Measurements from ENCODE around the gene ITPR3.

ITPR3 gene

DNA sequence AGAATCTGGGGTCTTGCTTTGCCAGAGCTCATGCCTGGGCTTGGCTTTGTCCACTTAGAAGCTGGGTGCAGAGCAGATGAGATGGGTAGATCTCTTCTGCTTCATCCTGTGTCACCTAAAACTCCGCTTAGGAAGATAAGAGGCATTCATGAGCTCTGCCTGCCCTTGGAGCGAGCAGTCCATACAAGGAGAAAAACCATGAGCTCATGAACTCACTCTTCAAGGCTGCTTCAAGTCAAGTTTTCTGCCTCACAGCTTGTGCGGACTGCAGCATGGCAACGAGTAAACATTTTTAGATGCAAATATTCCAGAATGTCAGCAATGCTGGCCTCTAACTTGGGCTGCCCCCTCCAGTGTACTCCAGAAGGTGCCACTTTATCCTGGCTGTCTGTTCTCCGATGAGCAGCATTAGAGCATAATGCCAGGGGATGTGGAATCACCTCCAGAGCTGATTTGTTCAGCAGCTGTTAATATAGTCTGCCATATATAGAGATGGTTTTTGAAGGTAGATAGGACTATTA lies 101.0 kb downstream of the ITPR3 start:
- Histone ChIP-seq H3K4me3 (replicated peaks; ENCODE audit: low read depth, low read length) (no peak overlapping the region), H3K27me3 (replicated peaks; ENCODE audit: control insufficient read depth, insufficient read depth, low read length) (peaks cover 2% of the 10 kb centered on the region), H3K36me3 (ENCODE audit: control insufficient read depth, insufficient read depth, low read length) (no peaks in the 10 kb centered on the region)
- DNase-seq (ENCODE audit: extremely low read depth, insufficient read length): no peak
- TF ChIP-seq, protein P1, sequence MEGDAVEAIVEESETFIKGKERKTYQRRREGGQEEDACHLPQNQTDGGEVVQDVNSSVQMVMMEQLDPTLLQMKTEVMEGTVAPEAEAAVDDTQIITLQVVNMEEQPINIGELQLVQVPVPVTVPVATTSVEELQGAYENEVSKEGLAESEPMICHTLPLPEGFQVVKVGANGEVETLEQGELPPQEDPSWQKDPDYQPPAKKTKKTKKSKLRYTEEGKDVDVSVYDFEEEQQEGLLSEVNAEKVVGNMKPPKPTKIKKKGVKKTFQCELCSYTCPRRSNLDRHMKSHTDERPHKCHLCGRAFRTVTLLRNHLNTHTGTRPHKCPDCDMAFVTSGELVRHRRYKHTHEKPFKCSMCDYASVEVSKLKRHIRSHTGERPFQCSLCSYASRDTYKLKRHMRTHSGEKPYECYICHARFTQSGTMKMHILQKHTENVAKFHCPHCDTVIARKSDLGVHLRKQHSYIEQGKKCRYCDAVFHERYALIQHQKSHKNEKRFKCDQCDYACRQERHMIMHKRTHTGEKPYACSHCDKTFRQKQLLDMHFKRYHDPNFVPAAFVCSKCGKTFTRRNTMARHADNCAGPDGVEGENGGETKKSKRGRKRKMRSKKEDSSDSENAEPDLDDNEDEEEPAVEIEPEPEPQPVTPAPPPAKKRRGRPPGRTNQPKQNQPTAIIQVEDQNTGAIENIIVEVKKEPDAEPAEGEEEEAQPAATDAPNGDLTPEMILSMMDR (IDR thresholded peaks at IDR 0.05; ENCODE audit: insufficient read depth, low read length, poor library complexity, severe bottlenecking): no peak

DNA sequence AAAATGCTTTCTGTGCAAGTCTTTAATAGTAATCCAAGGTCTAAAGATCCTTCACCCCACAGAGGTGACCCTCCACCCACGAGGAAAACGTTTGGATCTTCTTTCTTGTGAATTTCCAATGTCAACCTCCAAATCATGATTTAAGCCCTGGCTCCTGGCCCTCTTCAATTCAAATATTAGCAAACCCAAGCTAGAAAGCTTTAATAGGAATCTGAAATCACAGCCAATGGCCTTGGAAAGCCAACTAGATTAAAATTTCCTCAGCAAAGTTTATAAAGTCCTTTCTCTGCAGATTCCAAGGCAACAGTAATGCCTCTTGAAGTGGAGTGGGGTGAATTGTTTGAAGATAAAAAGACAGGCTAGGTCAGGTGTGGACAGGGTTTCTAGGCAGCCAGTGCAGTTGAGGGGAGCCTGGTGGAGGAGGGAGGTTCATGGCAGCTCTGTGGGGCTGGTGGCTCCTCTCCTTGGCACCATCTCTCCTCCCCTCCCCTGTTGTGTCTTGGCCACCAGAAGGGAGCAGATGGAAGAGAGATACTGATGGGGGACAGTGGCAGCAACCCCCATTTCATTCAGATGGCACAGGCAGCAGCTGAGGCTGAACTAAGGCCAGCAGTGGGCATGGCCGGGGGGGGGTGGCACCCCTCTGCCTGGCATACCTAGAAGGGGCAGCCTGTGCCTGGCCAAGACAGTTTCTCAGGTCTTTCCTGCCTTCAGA lies 102.4 kb downstream of the ITPR3 start:
- DNase-seq (ENCODE audit: extremely low read depth, insufficient read length): no peak
- Histone ChIP-seq H3K27me3 (replicated peaks; ENCODE audit: control insufficient read depth, insufficient read depth, low read length) (peaks cover 2% of the 10 kb centered on the region), H3K36me3 (ENCODE audit: control insufficient read depth, insufficient read depth, low read length) (no peaks in the 10 kb centered on the region), H3K4me3 (replicated peaks; ENCODE audit: low read depth, low read length) (no peak overlapping the region)
- TF ChIP-seq, protein P1 (IDR thresholded peaks at IDR 0.05; ENCODE audit: insufficient read depth, low read length, poor library complexity, severe bottlenecking): no peak

DNA sequence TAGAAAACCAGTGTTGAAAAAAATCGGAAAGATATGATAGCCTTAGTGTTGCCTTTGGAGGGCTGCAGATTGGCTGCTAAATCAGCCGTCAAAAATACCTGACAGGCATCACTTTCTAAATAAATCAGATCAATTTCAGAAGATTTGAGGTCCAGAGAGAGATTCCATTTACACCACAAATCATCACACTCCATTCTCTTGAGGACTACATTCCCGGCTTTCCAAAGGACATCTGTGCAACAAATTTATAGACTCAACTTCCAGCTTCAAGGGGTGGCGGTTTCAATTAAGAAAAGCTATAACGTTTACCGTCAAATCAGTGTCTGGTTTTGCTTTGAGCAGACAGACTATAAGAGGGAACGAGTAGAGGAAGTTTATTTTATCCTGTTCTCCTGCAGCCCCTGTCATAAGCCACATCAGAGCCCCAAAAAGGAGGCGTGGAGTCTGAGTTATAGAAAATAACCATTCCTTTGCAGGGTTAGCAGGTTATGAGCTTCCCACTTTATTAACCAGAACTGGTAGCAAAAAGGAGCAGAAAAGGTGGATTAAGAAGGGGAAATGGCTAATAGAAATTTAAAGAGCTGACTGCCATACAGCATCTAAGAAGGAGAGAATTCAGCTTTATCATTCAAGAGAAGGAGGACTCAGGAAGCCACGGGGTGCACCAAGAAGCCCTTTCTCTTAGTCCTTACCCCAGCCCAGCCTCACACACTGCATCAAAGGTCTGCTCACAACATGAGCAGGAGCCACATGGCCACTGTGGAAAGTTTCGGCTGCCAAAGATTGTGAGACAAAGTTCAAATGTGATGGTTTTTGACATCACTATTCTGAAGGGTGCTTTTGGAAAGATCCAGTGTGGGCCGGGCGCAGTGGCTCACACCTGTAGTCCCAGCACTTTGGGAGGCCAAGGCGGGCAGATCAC lies 103.2 kb downstream of the ITPR3 start:
- H3K27me3 ChIP-seq (replicated peaks; ENCODE audit: control insufficient read depth, insufficient read depth, low read length): peaks cover 2% of the 10 kb centered on the region

DNA sequence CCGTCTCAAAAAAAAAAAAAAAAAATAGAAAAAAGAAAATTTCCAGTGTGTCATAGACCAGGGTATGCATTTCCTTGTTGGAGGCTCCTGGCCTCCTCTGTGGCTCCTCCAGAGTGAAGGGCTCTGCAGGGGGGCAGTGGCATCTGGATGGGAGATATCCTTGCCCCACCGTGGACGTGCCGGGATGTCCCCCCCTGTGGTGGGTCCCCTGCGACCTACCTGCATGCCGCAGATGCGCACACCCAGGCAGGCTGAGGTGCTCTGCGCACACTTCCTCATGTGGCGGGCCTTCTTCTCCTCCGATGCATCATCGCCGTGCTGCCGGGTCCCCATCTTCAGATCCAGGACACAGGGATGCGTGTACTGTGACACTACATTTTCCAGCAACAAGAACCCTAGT lies 104.1 kb downstream of the ITPR3 start:
- DNase-seq (ENCODE audit: extremely low read depth, insufficient read length): no peak
- Histone ChIP-seq H3K36me3 (ENCODE audit: control insufficient read depth, insufficient read depth, low read length) (no peaks in the 10 kb centered on the region), H3K27me3 (replicated peaks; ENCODE audit: control insufficient read depth, insufficient read depth, low read length) (peaks cover 2% of the 10 kb centered on the region), H3K4me3 (replicated peaks; ENCODE audit: low read depth, low read length) (no peak overlapping the region)
- TF ChIP-seq, protein P1 (IDR thresholded peaks at IDR 0.05; ENCODE audit: insufficient read depth, low read length, poor library complexity, severe bottlenecking): no peak

More for the DNA sequence above, 103.2 kb downstream of the ITPR3 start:
- no peak overlapping the region for H3K4me3 ChIP-seq (replicated peaks; ENCODE audit: low read depth, low read length)
- no peaks in the 10 kb centered on the region for H3K36me3 ChIP-seq (ENCODE audit: control insufficient read depth, insufficient read depth, low read length)
- TF ChIP-seq, protein P1 (IDR thresholded peaks at IDR 0.05; ENCODE audit: insufficient read depth, low read length, poor library complexity, severe bottlenecking): no peak
- no peak for DNase-seq (ENCODE audit: extremely low read depth, insufficient read length)

DNA sequence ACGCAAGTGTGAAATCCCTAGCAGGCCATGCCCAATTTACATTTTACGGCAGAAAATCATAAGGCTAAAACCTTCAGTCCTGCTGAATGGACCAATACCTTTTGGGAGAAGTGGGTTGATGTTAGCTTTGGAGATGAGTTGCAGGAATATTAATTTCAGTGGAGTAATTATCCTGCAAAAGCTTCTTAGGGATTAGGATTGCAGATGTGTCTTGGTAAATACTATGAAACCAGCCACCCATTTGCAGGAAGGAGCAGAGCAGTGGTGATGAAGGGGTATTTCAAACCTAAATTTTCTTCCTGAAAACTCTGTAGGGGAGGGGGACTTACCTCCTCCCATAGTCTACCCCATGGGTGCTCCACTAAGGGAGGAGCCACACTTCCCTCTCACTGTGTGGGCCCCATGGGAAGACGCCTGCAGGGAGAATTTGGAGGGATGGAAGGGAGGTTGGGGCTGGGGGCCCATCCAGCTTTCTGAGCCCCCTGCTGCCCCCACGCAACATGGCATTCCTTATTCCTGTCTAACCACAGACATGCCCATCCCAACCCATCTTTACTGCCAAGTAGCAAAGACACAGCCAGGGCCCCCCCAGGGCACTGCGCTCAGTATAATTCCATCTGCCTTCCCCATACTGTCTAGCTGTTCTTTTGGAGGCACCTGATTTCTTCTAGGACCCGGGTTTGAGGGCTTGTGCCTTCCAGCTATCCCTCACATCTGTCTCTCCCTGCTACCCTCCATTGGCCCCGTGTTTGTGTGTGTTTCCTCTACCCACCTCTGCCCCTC lies 105.0 kb downstream of the ITPR3 start:
- Histone ChIP-seq H3K27me3 (replicated peaks; ENCODE audit: control insufficient read depth, insufficient read depth, low read length) (peaks cover 2% of the 10 kb centered on the region), H3K4me3 (replicated peaks; ENCODE audit: low read depth, low read length) (no peak overlapping the region), H3K36me3 (ENCODE audit: control insufficient read depth, insufficient read depth, low read length) (no peaks in the 10 kb centered on the region)
- no peak for DNase-seq (ENCODE audit: extremely low read depth, insufficient read length)
- TF ChIP-seq, protein P1 (IDR thresholded peaks at IDR 0.05; ENCODE audit: insufficient read depth, low read length, poor library complexity, severe bottlenecking): no peak

All from GM06990 (cell line).